ENCODE measurements around the gene SUCLG2.

SUCLG2 gene

DNA sequence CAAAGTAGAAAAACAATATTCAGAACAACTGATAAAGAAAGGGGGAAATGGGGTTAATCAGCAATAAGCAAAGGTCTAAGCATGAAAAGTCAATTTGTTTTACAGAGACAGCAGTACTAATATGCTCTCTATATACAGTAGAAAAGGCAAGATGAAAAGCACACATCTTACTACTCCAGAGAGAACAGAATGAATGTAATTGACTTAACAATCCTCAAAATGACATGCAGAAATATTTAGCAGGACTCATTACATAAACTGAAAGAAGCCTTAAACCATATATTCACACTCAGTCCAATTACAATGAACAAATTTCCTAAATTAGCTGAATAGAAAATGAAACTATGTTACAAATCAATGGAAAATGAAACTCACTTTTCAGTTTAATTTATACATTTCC is 319.8 kb downstream of the SUCLG2 start:
- no peak for DNase-seq (ENCODE audit: low read depth)
- no peak overlapping the region for H3K4me3 ChIP-seq (ENCODE audit: low read depth, low read length)
- in situ Hi-C loops (cut with HindIII; ENCODE audit: low sequenced_read_pairs), result no loop called here
- TF ChIP-seq, protein P1, sequence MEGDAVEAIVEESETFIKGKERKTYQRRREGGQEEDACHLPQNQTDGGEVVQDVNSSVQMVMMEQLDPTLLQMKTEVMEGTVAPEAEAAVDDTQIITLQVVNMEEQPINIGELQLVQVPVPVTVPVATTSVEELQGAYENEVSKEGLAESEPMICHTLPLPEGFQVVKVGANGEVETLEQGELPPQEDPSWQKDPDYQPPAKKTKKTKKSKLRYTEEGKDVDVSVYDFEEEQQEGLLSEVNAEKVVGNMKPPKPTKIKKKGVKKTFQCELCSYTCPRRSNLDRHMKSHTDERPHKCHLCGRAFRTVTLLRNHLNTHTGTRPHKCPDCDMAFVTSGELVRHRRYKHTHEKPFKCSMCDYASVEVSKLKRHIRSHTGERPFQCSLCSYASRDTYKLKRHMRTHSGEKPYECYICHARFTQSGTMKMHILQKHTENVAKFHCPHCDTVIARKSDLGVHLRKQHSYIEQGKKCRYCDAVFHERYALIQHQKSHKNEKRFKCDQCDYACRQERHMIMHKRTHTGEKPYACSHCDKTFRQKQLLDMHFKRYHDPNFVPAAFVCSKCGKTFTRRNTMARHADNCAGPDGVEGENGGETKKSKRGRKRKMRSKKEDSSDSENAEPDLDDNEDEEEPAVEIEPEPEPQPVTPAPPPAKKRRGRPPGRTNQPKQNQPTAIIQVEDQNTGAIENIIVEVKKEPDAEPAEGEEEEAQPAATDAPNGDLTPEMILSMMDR (IDR thresholded peaks at IDR 0.05; ENCODE audit: low read depth, low read length, missing control alignments), result no peak

DNA sequence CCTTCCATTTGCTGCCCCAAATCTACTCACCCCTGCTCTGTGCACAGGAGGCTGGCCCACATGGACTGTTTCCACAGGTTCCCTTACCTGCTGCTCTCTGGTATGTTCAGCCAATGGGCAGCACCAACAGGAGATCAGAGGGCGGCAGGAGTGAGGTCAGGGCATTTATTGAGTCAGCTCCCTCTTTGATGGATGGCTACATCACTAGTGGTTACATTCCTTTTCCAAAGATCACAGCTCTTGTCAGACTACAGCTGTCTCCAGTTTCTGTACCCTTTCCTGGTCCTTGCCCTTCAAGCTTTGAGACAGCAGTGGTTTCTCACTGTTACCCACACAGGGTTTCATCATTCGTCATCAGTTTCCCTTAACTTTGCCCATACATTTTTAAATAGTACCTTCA is 325.1 kb downstream of the SUCLG2 start:
- TF ChIP-seq, protein P1 (IDR thresholded peaks at IDR 0.05; ENCODE audit: low read depth, low read length, missing control alignments), result no peak
- DNase-seq (ENCODE audit: low read depth), result no peak
- H3K4me3 ChIP-seq (ENCODE audit: low read depth, low read length), result no peak overlapping the region
- in situ Hi-C loops (cut with HindIII; ENCODE audit: low sequenced_read_pairs), result no loop called here

DNA sequence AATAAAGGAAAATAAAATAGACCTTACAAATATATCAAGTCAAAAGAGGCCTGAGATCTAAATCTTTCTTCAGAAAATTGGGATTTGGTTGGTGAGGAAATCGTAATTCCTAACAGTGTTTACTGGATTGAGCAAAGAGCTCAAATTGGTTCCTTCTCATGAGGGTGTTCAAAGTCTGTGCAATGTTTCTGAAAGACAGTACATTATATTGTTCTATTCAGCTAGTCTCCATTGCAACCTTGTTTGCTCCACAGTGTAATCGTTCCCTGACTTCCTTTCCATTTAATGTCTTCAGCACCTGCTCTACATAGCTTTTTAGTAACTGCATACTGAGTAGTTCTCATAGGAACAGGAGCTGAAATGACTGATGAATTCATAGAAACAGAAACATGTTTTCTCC is 326.8 kb downstream of the SUCLG2 start:
- in situ Hi-C loops (cut with HindIII; ENCODE audit: low sequenced_read_pairs), result no loop called here
- no peak overlapping the region for H3K4me3 ChIP-seq (ENCODE audit: low read depth, low read length)
- DNase-seq (ENCODE audit: low read depth), result no peak
- TF ChIP-seq, protein P1 (IDR thresholded peaks at IDR 0.05; ENCODE audit: low read depth, low read length, missing control alignments), result no peak

DNA sequence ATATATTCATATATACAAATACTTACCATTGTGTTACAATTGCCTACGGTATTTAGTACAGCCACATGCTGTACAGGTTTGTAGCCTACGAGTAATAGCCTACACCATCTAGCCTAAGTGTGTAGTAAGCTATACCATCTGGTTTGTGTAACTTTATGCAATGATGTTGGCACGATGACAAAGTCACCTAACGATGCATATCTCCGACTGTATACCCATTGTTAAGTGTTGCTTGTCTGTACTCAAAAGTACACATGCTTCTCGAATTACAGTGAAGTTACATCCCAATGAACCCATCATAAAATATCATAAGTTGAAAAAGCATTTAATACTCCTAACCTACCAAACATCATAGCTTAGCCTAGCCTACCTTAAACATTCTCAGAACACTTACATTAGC is 329.2 kb downstream of the SUCLG2 start:
- in situ Hi-C loops (cut with HindIII; ENCODE audit: low sequenced_read_pairs), result no loop called here
- H3K4me3 ChIP-seq (ENCODE audit: low read depth, low read length), result no peak overlapping the region
- TF ChIP-seq, protein P1 (IDR thresholded peaks at IDR 0.05; ENCODE audit: low read depth, low read length, missing control alignments), result no peak
- no peak for DNase-seq (ENCODE audit: low read depth)
